Endodermal cell (in vitro differentiated cells): Measurements from ENCODE around the gene SERPINA9. TPM values are rescaled to one million over a fixed set of nuclear protein-coding genes. Genes with fewer than 3 reads are reported as not detected.

Experiments
- DNase-seq: peaks from one replicate; pipeline ENCODE4 v3.0.0-alpha.2; 2017
- H3K27ac ChIP-seq: 2 replicates; pipeline ENCODE4 v1.5.1; 2013; ENCODE audit warnings: mild to moderate bottlenecking, low read depth, low read length, moderate library complexity
- H3K27me3 ChIP-seq: 2 replicates; pipeline ENCODE4 v1.6.1; 2013; ENCODE audit warnings: mild to moderate bottlenecking, low read length, moderate library complexity; ENCODE audit not compliant: insufficient read depth, control insufficient read depth, poor library complexity, severe bottlenecking
- H3K36me3 ChIP-seq: 2 replicates; pipeline ENCODE4 v1.7.0; 2013; ENCODE audit warnings: mild to moderate bottlenecking, low read length, moderate library complexity; ENCODE audit not compliant: control insufficient read depth, insufficient read depth
- H3K4me1 ChIP-seq: one replicate; pipeline ENCODE4 v1.7.0; 2013; ENCODE audit warnings: low read length; ENCODE audit not compliant: control insufficient read depth, insufficient read depth
- H3K4me3 ChIP-seq: 2 replicates; pipeline ENCODE4 v1.5.1; 2013; ENCODE audit warnings: mild to moderate bottlenecking, low read length, moderate library complexity
- H3K9ac ChIP-seq: 2 replicates; pipeline ENCODE4 v1.6.1; 2013; ENCODE audit warnings: mild to moderate bottlenecking, low read length, moderate library complexity; ENCODE audit not compliant: poor library complexity, severe bottlenecking; ENCODE audit errors: extremely low read depth
- H3K9me3 ChIP-seq: 2 replicates; pipeline ENCODE4 v1.6.1; 2013; ENCODE audit warnings: mild to moderate bottlenecking, low read length, moderate library complexity; ENCODE audit not compliant: control insufficient read depth
- H3K27ac Mint-ChIP-seq: 2 replicates; pipeline ENCODE4 v1.8.0; 2020; ENCODE audit warnings: mixed read lengths
- H3K27me3 Mint-ChIP-seq: 2 replicates; pipeline ENCODE4 v1.8.0; 2021; ENCODE audit warnings: mild to moderate bottlenecking, mixed read lengths; ENCODE audit not compliant: insufficient read depth
- H3K36me3 Mint-ChIP-seq: 2 replicates; pipeline ENCODE4 v1.8.0; 2020; ENCODE audit warnings: low read depth, mixed read lengths
- H3K4me1 Mint-ChIP-seq: 2 replicates; pipeline ENCODE4 v1.8.0; 2020; ENCODE audit warnings: mixed read lengths
- H3K4me3 Mint-ChIP-seq: 2 replicates; pipeline ENCODE4 v1.8.0; 2020; ENCODE audit warnings: mild to moderate bottlenecking, moderate library complexity, mixed read lengths
- H3K9me3 Mint-ChIP-seq: 2 replicates; pipeline ENCODE4 v1.8.0; 2020; ENCODE audit warnings: mild to moderate bottlenecking, mixed read lengths
- CTCF ChIP-seq: fragments of 200-600 bp; sonication (generic); conservative IDR thresholded peaks from 2 replicates; pipeline ENCODE4 v1.5.0; 2021; ENCODE audit warnings: antibody characterized with exemption, mild to moderate bottlenecking
- WGBS, 2 experiments: methylation state at CpG; one replicate each; pipeline versions ENCODE4 v1.1.5 to v1.1.7; 2013; ENCODE audit warnings: missing lambda C conversion rate in 2 of 2, mixed read lengths in 1 of 2; ENCODE audit not compliant: insufficient coverage in 1 of 2, insufficient read length in 1 of 2; 5-methylcytosine and 5-hydroxymethylcytosine counted together
- total RNA-seq, 2 donors: library from RNA; stranded (reverse); fragmentation: NEBNext Ultra II Directional in 1 of 2; extraction: Animal tissue kit (Norgen Biotek cat#: 25700) in 1 of 2; gene quantifications; 2 replicates in 1 of 2; 3 replicates in 1 of 2; pipeline ENCODE4 v1.2.1, GENCODE V29; 2021

Gene SERPINA9
- total RNA-seq, 2 donors from 2014 or later = not detected

- no peaks in the 10 kb centered on the region for H3K36me3 ChIP-seq
- Mint-ChIP-seq H3K4me3 (no peak overlapping the region), H3K27me3 (peaks cover 11% of the 10 kb centered on the region), H3K27ac (no peak overlapping the region), H3K4me1 (no peaks in the 10 kb centered on the region), H3K36me3 (no peaks in the 10 kb centered on the region), H3K9me3 (peaks cover 12% of the 10 kb centered on the region)
- no peaks in the 10 kb centered on the region for H3K27me3 ChIP-seq
- no peaks in the 10 kb centered on the region for H3K4me1 ChIP-seq
- no peak for TF ChIP-seq CTCF
- no peaks in the 10 kb centered on the region for H3K9me3 ChIP-seq
- WGBS, 2 experiments = 36 to 42% methylated on average over 2 of the region's 2 CpGs
- no peak overlapping the region for H3K27ac ChIP-seq
- H3K9ac ChIP-seq = no peak overlapping the region
- no peak for DNase-seq
- H3K4me3 ChIP-seq = no peak overlapping the region
These were observed 5.7 kb downstream of the SERPINA9 start for GRCh38 chr14:94470311-94470710.

GRCh38 chr14:94469261-94469660 is 6.7 kb downstream of the SERPINA9 start:
- TF ChIP-seq CTCF = no peak
- no peaks in the 10 kb centered on the region for H3K9me3 ChIP-seq
- H3K27me3 ChIP-seq = no peaks in the 10 kb centered on the region
- Mint-ChIP-seq H3K9me3 (peaks cover 22% of the 10 kb centered on the region), H3K4me1 (no peaks in the 10 kb centered on the region), H3K4me3 (no peak overlapping the region), H3K36me3 (no peaks in the 10 kb centered on the region), H3K27ac (no peak overlapping the region), H3K27me3 (peaks cover 11% of the 10 kb centered on the region)
- no peak for DNase-seq
- H3K27ac ChIP-seq = no peak overlapping the region
- H3K9ac ChIP-seq = no peak overlapping the region
- 96 to 100% methylated on average over 2 to 3 of the region's 3 CpGs for WGBS, 2 experiments
- H3K4me1 ChIP-seq = no peaks in the 10 kb centered on the region
- H3K36me3 ChIP-seq = no peaks in the 10 kb centered on the region
- no peak overlapping the region for H3K4me3 ChIP-seq

GRCh38 chr14:94467728-94468520 is 8.1 kb downstream of the SERPINA9 start:
- H3K27ac Mint-ChIP-seq = no peak overlapping the region
- no peak overlapping the region for H3K4me3 ChIP-seq
- H3K27me3 ChIP-seq = no peaks in the 10 kb centered on the region
- H3K9me3 ChIP-seq = no peaks in the 10 kb centered on the region
- H3K27ac ChIP-seq = no peak overlapping the region
- H3K9ac ChIP-seq = no peak overlapping the region
- H3K4me3 Mint-ChIP-seq = no peak overlapping the region
- H3K4me1 ChIP-seq = no peaks in the 10 kb centered on the region
- no peaks in the 10 kb centered on the region for H3K36me3 Mint-ChIP-seq
- WGBS, 2 experiments = 86 to 91% methylated on average over 4 of the region's 4 CpGs
- TF ChIP-seq CTCF = no peak
- H3K4me1 Mint-ChIP-seq = no peaks in the 10 kb centered on the region
- no peaks in the 10 kb centered on the region for H3K36me3 ChIP-seq
- peaks cover 11% of the 10 kb centered on the region for H3K27me3 Mint-ChIP-seq
- H3K9me3 Mint-ChIP-seq = peaks cover 24% of the 10 kb centered on the region
- peak; percentile 7 for DNase-seq
